HEK293T (cell line): ENCODE measurements around the gene FAM210B.

Source experiments
- BHLHE40 ChIP-seq: fragments of 450-650 bp; IDR thresholded peaks from 2 replicates; pipeline ENCODE4 v1.6.1; 2016; ENCODE audit warnings: mild to moderate bottlenecking, moderate library complexity, borderline replicate concordance
- CTBP1 ChIP-seq: fragments of 450-650 bp; IDR thresholded peaks from 2 replicates; pipeline ENCODE4 v1.6.1; 2016; ENCODE audit warnings: borderline replicate concordance
- FOXK2 ChIP-seq: fragments of 450-650 bp; IDR thresholded peaks from 2 replicates; pipeline ENCODE4 v1.6.1; 2016; ENCODE audit warnings: mild to moderate bottlenecking
- L3MBTL2 ChIP-seq: fragments of 450-650 bp; conservative IDR thresholded peaks from 2 replicates; pipeline ENCODE4 v1.6.1; 2016; ENCODE audit warnings: mild to moderate bottlenecking
- NFRKB ChIP-seq: fragments of 450-650 bp; IDR thresholded peaks from 2 replicates; pipeline ENCODE4 v1.6.1; 2016; ENCODE audit warnings: mild to moderate bottlenecking, moderate library complexity
- SP1 ChIP-seq: fragments of 450-650 bp; IDR thresholded peaks from 2 replicates; pipeline ENCODE4 v1.6.1; 2017
- SUZ12 ChIP-seq: fragments of 450-650 bp; IDR thresholded peaks from 2 replicates; pipeline ENCODE4 v1.6.1; 2016; ENCODE audit warnings: mild to moderate bottlenecking
- TARDBP ChIP-seq: fragments of 450-650 bp; IDR thresholded peaks from 2 replicates; pipeline ENCODE4 v1.6.1; 2016

DNA sequence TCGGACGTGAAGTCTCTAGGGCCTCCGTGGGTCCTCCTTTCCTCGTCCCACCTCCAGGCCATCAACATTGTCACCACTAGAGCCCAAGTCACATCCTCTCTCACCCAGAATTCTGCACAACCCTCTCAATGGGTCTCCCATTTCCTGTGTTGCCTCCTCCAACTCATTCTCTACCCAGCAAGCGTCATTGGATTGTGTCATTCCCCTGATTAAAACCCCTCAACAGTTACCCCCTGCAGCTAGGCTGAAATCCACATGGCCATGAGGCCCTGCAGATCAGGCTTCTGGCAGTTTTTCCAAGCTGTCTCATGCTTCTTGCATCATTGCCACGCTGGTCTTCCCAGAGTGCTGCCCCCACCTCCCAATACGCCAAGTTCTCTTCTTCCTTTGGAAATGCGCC lies 12.9 kb upstream of the FAM210B start:
- TF ChIP-seq TARDBP (no peak), FOXK2 (no peak), SUZ12 (no peak), BHLHE40 (no peak), SP1 (no peak), NFRKB (no peak), L3MBTL2 (no peak), CTBP1 (no peak)
